ENCODE measurements around the gene POFUT2.

Gene POFUT2, protein sequence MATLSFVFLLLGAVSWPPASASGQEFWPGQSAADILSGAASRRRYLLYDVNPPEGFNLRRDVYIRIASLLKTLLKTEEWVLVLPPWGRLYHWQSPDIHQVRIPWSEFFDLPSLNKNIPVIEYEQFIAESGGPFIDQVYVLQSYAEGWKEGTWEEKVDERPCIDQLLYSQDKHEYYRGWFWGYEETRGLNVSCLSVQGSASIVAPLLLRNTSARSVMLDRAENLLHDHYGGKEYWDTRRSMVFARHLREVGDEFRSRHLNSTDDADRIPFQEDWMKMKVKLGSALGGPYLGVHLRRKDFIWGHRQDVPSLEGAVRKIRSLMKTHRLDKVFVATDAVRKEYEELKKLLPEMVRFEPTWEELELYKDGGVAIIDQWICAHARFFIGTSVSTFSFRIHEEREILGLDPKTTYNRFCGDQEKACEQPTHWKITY

GRCh38 chr21:45287438-45288391, at the start of gene POFUT2:
POFUT2 (minus strand) TSS chr21:45287895; CDS start chr21:45287871, 24 bp downstream.
- peak; percentile 86 for DNase-seq

GRCh38 chr21:45336870-45337269, 49.2 kb upstream of the POFUT2 start:
- no peak for DNase-seq

DNA sequence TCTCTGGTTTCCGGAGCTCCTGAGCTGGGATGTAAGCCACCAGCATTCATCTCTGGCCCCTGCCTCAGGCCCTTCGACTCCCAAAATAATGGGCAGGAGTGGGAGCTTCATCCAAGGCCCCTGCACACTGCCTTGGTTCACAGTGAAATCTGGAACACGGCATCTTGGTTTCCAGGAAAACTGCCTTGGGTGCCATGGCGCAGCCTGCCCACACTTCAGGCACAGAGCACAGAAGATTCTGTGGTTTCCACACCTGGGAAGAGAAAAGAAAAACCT, 48.8 kb upstream of the POFUT2 start:
- DNase-seq: no peak

GRCh38 chr21:45335761-45336534, 48.3 kb upstream of the POFUT2 start:
- DNase-seq: no peak

DNA sequence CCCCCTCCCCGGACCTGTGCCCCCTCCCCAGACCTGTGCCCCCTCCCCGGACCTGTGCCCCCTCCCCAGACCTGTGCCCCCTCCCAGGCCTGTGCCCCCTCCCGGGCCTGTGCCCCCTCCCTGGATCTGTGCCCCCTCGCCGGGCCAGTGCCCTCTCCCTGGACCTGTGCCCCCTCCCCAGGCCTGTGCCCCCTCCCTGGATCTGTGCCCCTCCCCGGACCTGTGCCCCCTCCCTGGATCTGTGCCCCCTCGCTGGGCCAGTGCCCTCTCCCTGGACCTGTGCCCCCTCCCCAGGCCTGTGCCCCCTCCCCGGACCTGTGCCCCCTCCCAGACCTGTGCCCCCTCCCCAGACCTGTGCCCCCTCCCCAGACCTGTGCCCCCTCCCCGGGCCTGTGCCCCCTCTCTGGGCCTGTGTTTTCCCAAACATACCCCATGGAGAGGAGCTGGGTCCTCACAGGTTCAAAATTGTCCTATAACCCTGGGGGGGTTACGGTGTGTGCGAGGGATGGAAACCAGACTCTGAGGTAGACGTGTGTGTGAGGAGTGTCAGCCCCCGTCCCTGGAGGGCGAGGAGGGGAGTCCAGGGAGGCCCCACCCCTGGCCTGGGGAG, 47.6 kb upstream of the POFUT2 start:
- DNase-seq: no peak

- DNase-seq: no peak
Measured at GRCh38 chr21:45334591-45335081, 46.9 kb upstream of the POFUT2 start.

- no peak for DNase-seq
Measured at GRCh38 chr21:45334134-45334533, 46.4 kb upstream of the POFUT2 start.

DNA sequence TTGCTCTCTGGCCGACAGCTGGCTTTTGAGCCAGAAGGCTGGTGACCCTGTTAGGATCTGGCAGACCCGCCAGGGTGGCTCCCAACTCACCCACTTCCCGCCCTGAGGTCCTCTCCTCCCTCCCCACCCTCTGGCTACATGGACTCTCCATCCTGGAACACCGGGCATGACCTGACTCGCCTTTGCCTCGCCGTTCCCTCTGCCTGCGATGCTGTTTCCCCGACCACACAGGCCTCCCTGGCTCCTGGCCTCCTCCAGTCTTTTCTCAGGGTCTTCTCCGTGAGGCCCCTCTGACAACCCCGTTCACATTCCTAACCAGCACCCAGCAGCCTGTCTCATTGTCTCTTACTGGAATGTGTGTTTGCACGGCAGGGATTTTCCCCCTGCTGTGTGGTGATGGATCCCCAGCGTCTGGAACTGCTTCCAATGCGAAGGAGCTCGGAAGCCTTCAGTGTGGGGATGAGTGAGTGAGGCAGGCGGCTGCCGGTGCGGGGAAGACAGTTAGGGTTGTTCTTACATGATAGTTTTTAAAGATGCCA, 46.0 kb upstream of the POFUT2 start:
- no peak for DNase-seq

DNA sequence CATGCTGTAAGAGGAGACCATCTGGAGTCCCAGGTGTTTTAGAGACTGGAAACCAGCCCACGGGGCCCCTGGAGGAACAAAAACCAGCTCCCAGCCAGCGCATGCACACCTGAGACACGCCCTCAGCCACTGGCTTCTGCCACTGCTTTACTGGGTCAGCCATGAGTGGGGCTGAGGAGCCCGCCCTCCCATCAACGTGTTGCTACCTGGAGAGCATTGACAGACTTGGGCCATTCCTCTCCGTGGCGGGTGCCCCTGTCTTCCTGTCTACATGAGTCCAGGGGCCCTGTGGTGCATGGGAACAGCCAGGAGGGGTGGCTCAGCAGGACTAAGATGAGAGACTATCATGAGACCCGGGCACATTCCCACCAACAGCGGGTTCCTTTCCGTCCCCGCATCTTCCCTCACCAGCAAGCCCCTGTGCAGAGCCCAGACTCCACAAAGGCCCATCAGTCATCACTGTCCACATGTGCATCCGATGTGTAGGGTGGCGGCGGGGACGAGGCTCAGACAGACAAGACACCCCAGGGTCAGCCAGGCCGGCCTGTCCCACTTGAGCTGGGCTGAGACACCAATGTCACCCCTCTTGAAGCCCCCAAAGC, 45.4 kb upstream of the POFUT2 start:
- no peak for DNase-seq

GRCh38 chr21:45332415-45332814, 44.7 kb upstream of the POFUT2 start:
- no peak for DNase-seq

DNA sequence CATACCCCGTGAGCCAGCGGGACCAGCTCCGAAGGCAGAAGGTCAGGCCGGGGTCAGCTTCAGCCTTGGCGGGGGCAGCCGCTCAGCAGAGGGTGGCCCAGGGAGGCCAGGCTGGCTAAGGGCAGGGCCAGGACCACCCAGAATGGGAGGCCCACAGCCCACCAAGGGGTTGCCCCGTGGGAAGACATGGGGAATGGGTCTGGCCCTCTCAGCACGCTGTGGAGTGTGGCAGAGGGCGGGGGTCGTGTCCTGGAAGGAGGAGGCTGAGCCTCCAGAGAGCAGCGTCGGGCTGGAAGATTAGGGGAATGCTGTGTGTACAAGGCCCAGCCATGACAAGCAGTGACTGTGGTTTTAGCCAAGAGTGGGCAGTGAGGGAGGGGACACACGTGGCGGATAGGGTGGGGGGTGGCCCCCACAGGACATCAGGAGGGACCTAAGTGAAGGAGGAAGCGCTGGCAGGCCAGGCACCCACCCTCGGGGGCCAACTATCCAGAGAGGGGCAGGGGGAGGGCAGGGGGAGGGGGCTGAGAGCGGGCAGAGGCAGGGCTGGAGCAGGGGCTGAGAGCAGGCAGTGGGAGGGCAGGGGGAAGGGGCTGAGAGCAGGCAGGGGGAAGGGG, 43.9 kb upstream of the POFUT2 start:
- no peak for DNase-seq

GRCh38 chr21:45330851-45331261, 43.2 kb upstream of the POFUT2 start:
- no peak for DNase-seq

DNA sequence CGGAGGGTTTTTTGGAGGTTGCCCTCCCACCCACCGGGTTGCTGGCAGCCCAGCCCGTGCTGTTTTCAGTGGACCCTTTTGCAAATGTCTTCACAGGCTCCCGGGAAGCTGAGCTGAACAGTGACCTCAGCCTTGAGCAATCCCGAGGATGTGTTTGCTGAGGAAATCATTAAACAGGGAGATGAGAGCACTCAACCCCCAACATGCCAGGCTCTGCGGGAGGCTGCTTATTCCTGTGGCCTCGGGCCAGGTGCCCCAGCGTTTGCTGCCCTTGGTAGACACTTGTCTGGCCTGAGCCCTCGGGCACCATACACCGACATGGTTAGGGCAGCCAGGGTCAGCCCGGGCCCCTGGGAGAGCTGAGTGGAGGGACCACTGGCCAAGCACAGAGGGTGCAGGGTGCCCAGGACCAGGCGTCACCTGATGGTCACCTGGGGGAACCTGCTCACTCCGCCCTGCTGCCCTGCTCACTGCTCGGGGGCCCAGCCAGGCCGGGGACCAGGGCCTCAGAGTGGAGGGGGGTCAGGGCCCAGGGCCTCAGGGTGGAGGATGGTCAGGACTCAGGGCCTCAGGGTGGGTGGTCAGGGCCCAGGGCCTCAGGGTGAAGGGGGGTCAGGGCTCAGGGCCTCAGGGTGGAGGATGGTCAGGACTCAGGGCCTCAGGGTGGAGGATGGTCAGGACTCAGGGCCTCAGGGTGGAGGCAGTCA, 42.5 kb upstream of the POFUT2 start:
- no peak for DNase-seq

DNA sequence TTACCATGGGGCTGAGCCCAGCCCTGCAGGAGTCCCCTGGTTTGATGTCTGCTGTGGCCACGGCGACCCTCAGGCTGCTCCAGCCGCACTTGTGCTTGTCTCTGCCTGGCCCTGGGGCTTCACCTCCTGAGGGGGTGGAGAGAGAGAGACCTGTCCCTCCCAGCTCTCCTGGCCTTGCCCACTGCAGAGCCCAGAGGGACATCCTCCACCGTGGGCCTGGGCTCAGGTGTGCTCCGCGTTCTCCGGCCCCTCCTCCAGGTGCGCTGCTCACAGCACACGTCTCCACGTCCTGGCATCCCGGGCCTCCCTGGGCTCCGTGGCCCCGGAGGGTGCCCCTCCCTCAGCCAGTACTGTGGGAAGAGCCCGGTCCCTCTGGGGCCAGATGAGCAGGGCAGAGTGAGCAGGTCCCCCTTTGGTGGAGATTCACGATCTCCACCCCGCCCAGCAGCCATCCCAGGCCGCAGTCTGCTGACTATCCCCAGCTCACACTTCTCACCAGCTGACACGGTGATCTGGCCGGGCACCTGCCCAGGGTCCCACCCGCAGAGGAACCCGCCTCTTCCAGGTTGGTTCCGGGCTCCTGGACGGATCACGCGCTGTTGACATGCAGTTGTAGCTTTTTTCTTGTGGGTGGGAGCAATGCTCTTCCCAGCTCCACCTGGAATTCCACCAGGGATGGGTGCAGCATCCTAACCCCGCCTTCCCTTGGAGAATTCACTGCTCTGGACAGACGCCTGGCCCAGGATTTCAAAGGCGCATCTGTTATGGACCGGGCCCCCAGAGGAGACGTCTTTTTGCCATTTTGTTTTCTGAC, 41.8 kb upstream of the POFUT2 start:
- DNase-seq: no peak

DNA sequence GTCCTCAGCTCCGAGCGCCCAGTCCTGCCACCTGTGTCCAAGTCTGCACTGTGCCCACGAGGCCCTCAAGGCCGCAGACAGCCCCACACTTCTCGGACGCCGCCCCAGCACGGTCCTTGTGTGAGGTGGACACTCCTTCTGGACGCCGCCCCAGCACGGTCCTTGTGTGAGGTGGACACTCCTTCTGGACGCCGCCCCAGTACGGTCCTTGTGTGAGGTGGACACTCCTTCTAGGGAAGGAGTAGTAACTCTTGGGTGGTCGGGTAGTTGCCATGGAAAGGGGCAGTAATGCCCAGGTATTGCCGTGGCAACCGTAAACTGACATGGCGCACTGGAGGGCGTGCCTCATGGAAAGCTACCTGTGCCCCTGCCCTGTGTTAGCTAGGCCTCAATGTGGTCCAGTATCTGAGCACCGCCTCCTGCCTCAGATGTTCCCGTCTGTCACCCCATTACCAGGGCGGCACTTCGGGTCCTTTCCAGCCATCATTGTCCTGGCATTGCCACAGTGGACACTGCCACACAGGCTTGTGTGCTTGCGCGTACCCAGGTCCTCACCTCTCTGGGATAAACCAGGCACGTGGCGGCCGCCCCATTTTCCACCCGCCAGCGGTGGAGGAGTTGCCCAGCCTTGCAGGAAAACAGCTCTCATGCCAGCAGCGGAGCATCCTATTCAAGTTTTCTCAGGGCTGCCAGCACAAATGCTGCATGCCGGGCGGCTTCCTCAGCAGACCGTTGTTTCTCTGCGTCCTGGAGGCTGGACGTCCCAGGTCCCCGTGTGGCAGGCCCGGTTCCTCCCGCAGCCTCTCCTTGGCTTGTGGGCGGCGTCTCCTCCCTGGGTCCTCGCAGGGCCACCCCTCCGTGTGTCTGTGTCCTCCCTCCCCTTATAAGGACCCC, 40.8 kb upstream of the POFUT2 start:
- DNase-seq: no peak

- DNase-seq: no peak
Measured at GRCh38 chr21:45327441-45328197, 39.9 kb upstream of the POFUT2 start.

- DNase-seq: no peak
Measured at GRCh38 chr21:45326891-45327440, 39.3 kb upstream of the POFUT2 start.

Measured in NCI-H748 treated with DMSO at 0.1 percent for 48 hours (cell line).